ENCODE data around the gene NPAS3.

DNA sequence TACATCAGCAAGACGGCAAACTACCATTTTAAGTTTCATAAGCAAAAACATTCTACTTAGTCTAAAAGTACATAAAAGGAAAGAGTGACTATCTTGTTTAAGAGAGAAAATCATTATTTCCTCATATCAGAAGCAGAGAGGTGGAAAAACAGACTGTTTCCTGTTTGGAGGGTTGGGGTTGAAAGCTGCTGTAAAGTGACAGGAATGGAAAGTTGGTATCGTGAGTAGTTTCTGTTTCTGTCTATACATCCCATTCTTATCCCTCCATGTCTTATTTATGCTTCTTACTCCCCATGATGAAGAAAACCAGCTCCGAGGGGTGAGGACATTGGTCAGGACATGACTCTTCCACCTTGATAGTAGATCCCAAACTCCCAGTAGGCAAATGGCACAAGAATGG is 795.7 kb downstream of the NPAS3 start:
- TF ChIP-seq, protein P1, sequence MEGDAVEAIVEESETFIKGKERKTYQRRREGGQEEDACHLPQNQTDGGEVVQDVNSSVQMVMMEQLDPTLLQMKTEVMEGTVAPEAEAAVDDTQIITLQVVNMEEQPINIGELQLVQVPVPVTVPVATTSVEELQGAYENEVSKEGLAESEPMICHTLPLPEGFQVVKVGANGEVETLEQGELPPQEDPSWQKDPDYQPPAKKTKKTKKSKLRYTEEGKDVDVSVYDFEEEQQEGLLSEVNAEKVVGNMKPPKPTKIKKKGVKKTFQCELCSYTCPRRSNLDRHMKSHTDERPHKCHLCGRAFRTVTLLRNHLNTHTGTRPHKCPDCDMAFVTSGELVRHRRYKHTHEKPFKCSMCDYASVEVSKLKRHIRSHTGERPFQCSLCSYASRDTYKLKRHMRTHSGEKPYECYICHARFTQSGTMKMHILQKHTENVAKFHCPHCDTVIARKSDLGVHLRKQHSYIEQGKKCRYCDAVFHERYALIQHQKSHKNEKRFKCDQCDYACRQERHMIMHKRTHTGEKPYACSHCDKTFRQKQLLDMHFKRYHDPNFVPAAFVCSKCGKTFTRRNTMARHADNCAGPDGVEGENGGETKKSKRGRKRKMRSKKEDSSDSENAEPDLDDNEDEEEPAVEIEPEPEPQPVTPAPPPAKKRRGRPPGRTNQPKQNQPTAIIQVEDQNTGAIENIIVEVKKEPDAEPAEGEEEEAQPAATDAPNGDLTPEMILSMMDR (IDR thresholded peaks at IDR 0.05; ENCODE audit: extremely low read depth in 1 of 2, insufficient read depth in 1 of 2, low read depth in 1 of 2, low read length in 2 of 2) = no peak
- TF ChIP-seq, protein P2, sequence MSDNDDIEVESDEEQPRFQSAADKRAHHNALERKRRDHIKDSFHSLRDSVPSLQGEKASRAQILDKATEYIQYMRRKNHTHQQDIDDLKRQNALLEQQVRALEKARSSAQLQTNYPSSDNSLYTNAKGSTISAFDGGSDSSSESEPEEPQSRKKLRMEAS (IDR thresholded peaks at IDR 0.05; ENCODE audit: insufficient read depth, insufficient read length) = no peak
- TF ChIP-seq POLR2A (IDR thresholded peaks at IDR 0.05; ENCODE audit: low read depth, low read length) (no peak), POLR2AphosphoS5 (IDR thresholded peaks at IDR 0.05; ENCODE audit: insufficient read depth, low read depth, low read length) (no peak), EZH2 (IDR thresholded peaks at IDR 0.05; ENCODE audit: borderline replicate concordance, low read depth, low read length, severe bottlenecking) (no peak), JUN (IDR thresholded peaks at IDR 0.05; ENCODE audit: borderline replicate concordance, insufficient read depth, insufficient read length, low read depth) (no peak), GATA2 (IDR thresholded peaks at IDR 0.05; ENCODE audit: insufficient read depth, insufficient read length, low read depth, low read length) (no peak), MYC (IDR thresholded peaks at IDR 0.05; ENCODE audit: low read depth, low read length) (no peak)

All from endothelial cell of umbilical vein (primary cell).